OCI-LY7 (cell line): Measurements from ENCODE around the gene CYTH3. TPM values are rescaled to one million over a fixed set of nuclear protein-coding genes. Genes with fewer than 3 reads are reported as not detected.

Source experiments
- BruUV-seq: library from RNA; stranded (reverse); fragments of 400-500 nt; replicated peaks from 2 replicates; lab custom pipeline; 2021; lab: Mats Ljungman, UMichigan
- CTCF ChIA-PET: fragments of 300-600 bp; sonication (Branson Sonifier 250); formaldehyde crosslinking; loops from one replicate; lab custom pipeline; 2022; ENCODE audit warnings: antibody characterized with exemption; ENCODE audit not compliant: unreplicated experiment; lab: Charles Lee
- POLR2A ChIA-PET: fragments of 300-600 bp; sonication (Branson Sonifier 250); formaldehyde crosslinking; loops from one replicate; lab custom pipeline; 2022; ENCODE audit warnings: antibody characterized with exemption; lab: Charles Lee
- DNase-seq: peaks from one replicate; pipeline ENCODE4 v3.0.0-alpha.2; 2015; ENCODE audit warnings: low spot score
- H2AFZ ChIP-seq: fragments of 200-600 bp; sonication (generic), shearing (Covaris generic); 2 replicates; pipeline ENCODE4 v1.6.1; 2014; ENCODE audit warnings: mild to moderate bottlenecking, antibody characterized with exemption, low read length, moderate library complexity
- H3K27ac ChIP-seq: fragments of 200-600 bp; sonication (generic); 2 replicates; pipeline ENCODE4 v1.5.1; 2014; ENCODE audit warnings: mixed run types, low read depth, mild to moderate bottlenecking, moderate library complexity, low read length, inconsistent platforms; ENCODE audit not compliant: poor library complexity, severe bottlenecking
- H3K36me3 ChIP-seq: fragments of 200-600 bp; sonication (generic); 2 replicates; pipeline ENCODE4 v1.6.1; 2014; ENCODE audit warnings: mild to moderate bottlenecking, antibody characterized with exemption, low read length, moderate library complexity, mixed read lengths; ENCODE audit not compliant: insufficient read depth
- H3K4me1 ChIP-seq: fragments of 200-600 bp; sonication (generic); 2 replicates; pipeline ENCODE4 v1.5.1; 2014; ENCODE audit warnings: mild to moderate bottlenecking, low read length; ENCODE audit not compliant: insufficient read depth, poor library complexity, severe bottlenecking
- H3K4me2 ChIP-seq: fragments of 200-600 bp; sonication (generic); 2 replicates; pipeline ENCODE4 v1.6.1; 2014; ENCODE audit warnings: mild to moderate bottlenecking, low read length
- H3K4me3 ChIP-seq: fragments of 200-600 bp; sonication (generic); 2 replicates; pipeline ENCODE4 v1.5.1; 2014; ENCODE audit warnings: mild to moderate bottlenecking, low read depth, low read length; ENCODE audit not compliant: poor library complexity, severe bottlenecking
- H3K79me2 ChIP-seq: fragments of 200-600 bp; sonication (generic); 2 replicates; pipeline ENCODE4 v1.6.1; 2016; ENCODE audit warnings: low read depth, mild to moderate bottlenecking, low read length, moderate library complexity, mixed read lengths; ENCODE audit not compliant: insufficient read depth
- H3K9me2 ChIP-seq: fragments of 200-600 bp; sonication (generic); 2 replicates; pipeline ENCODE4 v1.6.1; 2016; ENCODE audit warnings: mild to moderate bottlenecking, low read length, mixed read lengths; ENCODE audit not compliant: insufficient read depth
- H3K9me3 ChIP-seq: fragments of 200-600 bp; sonication (generic); 2 replicates; pipeline ENCODE4 v1.6.1; 2014; ENCODE audit warnings: mild to moderate bottlenecking, mixed run types, low read length, mixed read lengths
- H4K20me1 ChIP-seq: fragments of 200-600 bp; sonication (generic); 2 replicates; pipeline ENCODE4 v1.6.1; 2014; ENCODE audit warnings: mild to moderate bottlenecking, antibody characterized with exemption, low read length, moderate library complexity, mixed read lengths; ENCODE audit not compliant: insufficient read depth
- CTCF ChIP-seq: fragments of 200-600 bp; sonication (generic); conservative IDR thresholded peaks from 2 replicates; pipeline ENCODE4 v1.5.1; 2014; ENCODE audit warnings: mild to moderate bottlenecking, antibody characterized with exemption, low read length, moderate library complexity, mixed read lengths
- EZH2phosphoT487 ChIP-seq: fragments of 200-600 bp; sonication (generic); IDR thresholded peaks from 2 replicates; pipeline ENCODE4 v1.6.1; 2018; ENCODE audit warnings: low read depth, borderline replicate concordance, mild to moderate bottlenecking, mixed run types, antibody characterized with exemption, low read length, moderate library complexity, mixed read lengths
- intact Hi-C: fragments of 100-400 bp; cut with micrococcal nuclease; formaldehyde crosslinking; loops from one replicate; pipeline ENCODE4 v1.10.0; 2022; ENCODE audit not compliant: unreplicated experiment
- total RNA-seq, 2 experiments: library from RNA; depleted of rRNA in 1 of 2; stranded (reverse); fragments of >200 nt in 1 of 2; shearing (Covaris generic) in 1 of 2; gene quantifications; 2 replicates each; pipeline ENCODE4 v1.2.3, GENCODE V29; 2014 to 2022

CYTH3 gene
- total RNA-seq, 2 experiments from 2014 or later = 3.7 to 4.7 TPM

- no peaks in the 10 kb centered on the region for H3K36me3 ChIP-seq
- peaks cover 17% of the 10 kb centered on the region for H3K4me1 ChIP-seq
- no peak overlapping the region for H2AFZ ChIP-seq
- TF ChIP-seq CTCF = no peak
- no peak for TF ChIP-seq EZH2phosphoT487
- H4K20me1 ChIP-seq = no peaks in the 10 kb centered on the region
- CTCF ChIA-PET = no interaction called here
- no peak overlapping the region for H3K27ac ChIP-seq
- intact Hi-C loops = no loop called here
- POLR2A ChIA-PET = interaction anchor here (0.7 kb wide), 1 partner anchor 10 kb away, joined by 3 read pairs; no protein-coding TSS in a partner anchor
- no peaks in the 10 kb centered on the region for H3K79me2 ChIP-seq
- H3K9me3 ChIP-seq = no peaks in the 10 kb centered on the region
- H3K4me3 ChIP-seq = no peak overlapping the region
- DNase-seq = no peak
- H3K4me2 ChIP-seq = no peak overlapping the region
- no peaks in the 10 kb centered on the region for H3K9me2 ChIP-seq
- BruUV-seq = no TSS peak
Measured at GRCh38 chr7:6268023-6268900, 4.2 kb downstream of the CYTH3 start.

- Histone ChIP-seq H3K36me3 (no peaks in the 10 kb centered on the region), H4K20me1 (no peaks in the 10 kb centered on the region), H3K27ac (no peak overlapping the region), H2AFZ (no peak overlapping the region), H3K9me3 (no peaks in the 10 kb centered on the region), H3K4me3 (no peak overlapping the region), H3K4me1 (peaks cover 11% of the 10 kb centered on the region), H3K9me2 (no peaks in the 10 kb centered on the region), H3K4me2 (no peak overlapping the region), H3K79me2 (no peaks in the 10 kb centered on the region)
- DNase-seq = no peak
- no TSS peak for BruUV-seq
- ChIA-PET POLR2A (interaction anchor here (0.6 to 1.3 kb wide), 5 partner anchors 11 to 833 kb away, joined by 3 to 4 read pairs (median 3); no protein-coding TSS in a partner anchor), CTCF (no interaction called here)
- TF ChIP-seq EZH2phosphoT487 (no peak), CTCF (no peak)
- intact Hi-C loops = no loop called here
Measured at GRCh38 chr7:6266699-6267098, 5.7 kb downstream of the CYTH3 start.

GRCh38 chr7:6262221-6262620 lies 10.2 kb downstream of the CYTH3 start:
- POLR2A ChIA-PET = interaction anchor here (0.6 to 0.9 kb wide), 3 partner anchors 36 to 1399 kb away, joined by 3 to 4 read pairs (median 3); no protein-coding TSS in a partner anchor
- intact Hi-C loops = no loop called here
- no TSS peak for BruUV-seq

More at GRCh38 chr7:6262221-6262620, 10.2 kb downstream of the CYTH3 start:
- Histone ChIP-seq H3K9me3 (no peaks in the 10 kb centered on the region), H3K4me2 (no peak overlapping the region), H3K4me1 (peaks cover 16% of the 10 kb centered on the region), H3K79me2 (no peaks in the 10 kb centered on the region), H4K20me1 (no peaks in the 10 kb centered on the region), H2AFZ (no peak overlapping the region), H3K4me3 (no peak overlapping the region), H3K9me2 (no peaks in the 10 kb centered on the region), H3K27ac (no peak overlapping the region), H3K36me3 (no peaks in the 10 kb centered on the region)
- CTCF ChIA-PET = no interaction called here
- DNase-seq = no peak
- TF ChIP-seq EZH2phosphoT487 (no peak), CTCF (no peak)
